Endothelial cell (in vitro differentiated cells): ENCODE data around the gene APC2. TPM values are rescaled to one million over a fixed set of nuclear protein-coding genes. Genes with fewer than 3 reads are reported as not detected.

Source experiments
- DNase-seq: peaks from one replicate; pipeline ENCODE4 v3.0.0; 2021; ENCODE audit warnings: low spot score
- H3K27ac Mint-ChIP-seq: one replicate; pipeline ENCODE4 v1.8.0; 2021; ENCODE audit warnings: mixed read lengths, inconsistent platforms; ENCODE audit not compliant: unreplicated experiment
- H3K27me3 Mint-ChIP-seq: one replicate; pipeline ENCODE4 v1.8.0; 2021; ENCODE audit warnings: mild to moderate bottlenecking, moderate library complexity, mixed read lengths, inconsistent platforms; ENCODE audit not compliant: unreplicated experiment
- H3K36me3 Mint-ChIP-seq: one replicate; pipeline ENCODE4 v1.8.0; 2021; ENCODE audit warnings: mild to moderate bottlenecking, low read depth, mixed read lengths, inconsistent platforms; ENCODE audit not compliant: unreplicated experiment
- H3K4me1 Mint-ChIP-seq: one replicate; pipeline ENCODE4 v1.8.0; 2021; ENCODE audit warnings: mild to moderate bottlenecking, mixed read lengths, inconsistent platforms; ENCODE audit not compliant: unreplicated experiment
- H3K4me3 Mint-ChIP-seq: one replicate; pipeline ENCODE4 v1.8.0; 2021; ENCODE audit warnings: mild to moderate bottlenecking, mixed read lengths, inconsistent platforms; ENCODE audit not compliant: unreplicated experiment
- H3K9me3 Mint-ChIP-seq: one replicate; pipeline ENCODE4 v1.8.0; 2021; ENCODE audit warnings: mixed read lengths, inconsistent platforms; ENCODE audit not compliant: unreplicated experiment
- total RNA-seq: library from RNA; stranded (reverse); fragmentation: NEBNext Ultra II Directional; extraction: Animal tissue kit (Norgen Biotek cat#: 25700); gene quantifications from one replicate; pipeline ENCODE4 v1.2.1, GENCODE V29; 2021; ENCODE audit not compliant: unreplicated experiment
- TF ChIP-seq, protein P1 (sequence below): fragments of 200-600 bp; sonication (generic); IDR thresholded peaks from one replicate; pipeline ENCODE4 v1.5.0; 2021; ENCODE audit warnings: antibody characterized with exemption; ENCODE audit not compliant: unreplicated experiment

APC2 gene
- total RNA-seq, 1 donor from 2014 or later: 1.9 TPM

DNA sequence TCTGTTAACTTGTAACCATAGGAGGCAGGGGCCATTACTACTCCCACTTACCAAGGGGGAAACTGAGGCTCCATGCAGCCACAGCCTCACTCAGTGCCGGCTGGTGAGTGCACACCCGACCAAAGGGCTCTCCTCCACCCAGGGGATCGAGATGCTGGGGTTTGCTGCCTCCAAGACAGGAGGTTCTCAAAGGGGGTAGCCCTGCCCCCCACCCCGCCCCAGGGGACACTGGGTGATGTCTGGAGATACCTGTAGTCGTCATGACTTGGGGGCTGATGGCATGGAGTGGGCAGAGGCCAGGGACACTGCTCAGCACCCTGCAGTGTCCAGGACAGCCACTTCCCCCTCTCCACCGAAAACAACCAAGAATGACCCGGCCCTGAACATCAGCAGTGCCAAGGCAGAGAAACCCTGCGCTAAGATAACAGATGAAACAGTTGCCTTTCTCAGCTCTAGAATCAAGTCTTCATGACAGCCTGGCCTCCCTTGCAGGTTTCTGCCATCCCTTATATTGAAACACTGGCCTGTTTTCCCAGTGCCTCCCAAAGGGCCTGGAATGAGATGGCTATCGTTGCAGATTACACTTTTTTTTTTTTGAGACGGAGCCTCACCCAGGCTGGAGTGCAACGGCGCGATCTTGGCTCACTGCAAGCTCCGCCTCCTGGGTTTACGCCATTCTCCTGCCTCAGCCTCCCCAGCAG is 44.3 kb downstream of the APC2 start:
- DNase-seq: no peak
- Mint-ChIP-seq H3K4me1 (peaks cover 2% of the 10 kb centered on the region), H3K27me3 (peaks cover 12% of the 10 kb centered on the region)

DNA sequence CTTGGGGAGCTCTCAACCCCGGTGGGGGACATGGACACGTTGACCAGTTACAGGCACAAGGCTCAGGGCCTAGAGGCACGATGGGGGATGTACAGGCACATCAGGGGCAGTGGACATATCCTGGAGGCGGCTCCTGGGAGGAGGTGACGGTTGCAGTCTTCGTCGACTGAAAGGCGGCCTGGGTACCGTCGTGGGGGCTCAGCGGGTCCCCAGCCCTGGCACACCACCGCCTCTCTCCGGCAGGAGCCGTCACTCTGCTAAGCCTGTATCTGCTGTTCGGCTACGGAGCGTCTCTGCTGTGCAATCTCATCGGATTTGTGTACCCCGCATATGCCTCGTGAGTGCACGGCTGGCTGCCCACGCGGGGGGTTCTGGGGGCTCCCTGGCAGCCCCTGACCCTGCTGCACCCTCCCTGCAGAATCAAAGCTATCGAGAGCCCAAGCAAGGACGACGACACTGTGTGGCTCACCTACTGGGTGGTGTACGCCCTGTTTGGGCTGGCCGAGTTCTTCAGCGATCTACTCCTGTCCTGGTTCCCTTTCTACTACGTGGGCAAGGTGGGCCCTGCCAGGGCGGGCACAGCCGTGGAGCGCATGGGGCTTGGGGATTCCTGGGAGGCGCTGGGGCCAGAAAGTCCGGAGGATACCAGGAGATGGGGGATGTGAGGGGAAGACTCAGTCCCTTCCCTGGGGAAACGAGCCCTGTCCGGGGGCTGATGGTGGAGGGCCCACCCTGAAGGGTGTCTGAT is 45.3 kb downstream of the APC2 start:
- peaks cover 2% of the 10 kb centered on the region for H3K4me1 Mint-ChIP-seq
- H3K27ac Mint-ChIP-seq: no peak overlapping the region
- H3K27me3 Mint-ChIP-seq: peaks cover 12% of the 10 kb centered on the region
- H3K9me3 Mint-ChIP-seq: no peaks in the 10 kb centered on the region
- no peaks in the 10 kb centered on the region for H3K36me3 Mint-ChIP-seq
- no peak for DNase-seq
- no peak overlapping the region for H3K4me3 Mint-ChIP-seq
- TF ChIP-seq, protein P1, sequence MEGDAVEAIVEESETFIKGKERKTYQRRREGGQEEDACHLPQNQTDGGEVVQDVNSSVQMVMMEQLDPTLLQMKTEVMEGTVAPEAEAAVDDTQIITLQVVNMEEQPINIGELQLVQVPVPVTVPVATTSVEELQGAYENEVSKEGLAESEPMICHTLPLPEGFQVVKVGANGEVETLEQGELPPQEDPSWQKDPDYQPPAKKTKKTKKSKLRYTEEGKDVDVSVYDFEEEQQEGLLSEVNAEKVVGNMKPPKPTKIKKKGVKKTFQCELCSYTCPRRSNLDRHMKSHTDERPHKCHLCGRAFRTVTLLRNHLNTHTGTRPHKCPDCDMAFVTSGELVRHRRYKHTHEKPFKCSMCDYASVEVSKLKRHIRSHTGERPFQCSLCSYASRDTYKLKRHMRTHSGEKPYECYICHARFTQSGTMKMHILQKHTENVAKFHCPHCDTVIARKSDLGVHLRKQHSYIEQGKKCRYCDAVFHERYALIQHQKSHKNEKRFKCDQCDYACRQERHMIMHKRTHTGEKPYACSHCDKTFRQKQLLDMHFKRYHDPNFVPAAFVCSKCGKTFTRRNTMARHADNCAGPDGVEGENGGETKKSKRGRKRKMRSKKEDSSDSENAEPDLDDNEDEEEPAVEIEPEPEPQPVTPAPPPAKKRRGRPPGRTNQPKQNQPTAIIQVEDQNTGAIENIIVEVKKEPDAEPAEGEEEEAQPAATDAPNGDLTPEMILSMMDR: no peak

More for the DNA sequence above, 44.3 kb downstream of the APC2 start:
- Mint-ChIP-seq H3K9me3 (no peaks in the 10 kb centered on the region), H3K27ac (no peak overlapping the region), H3K4me3 (no peak overlapping the region), H3K36me3 (no peaks in the 10 kb centered on the region)
- TF ChIP-seq, protein P1: no peak

DNA sequence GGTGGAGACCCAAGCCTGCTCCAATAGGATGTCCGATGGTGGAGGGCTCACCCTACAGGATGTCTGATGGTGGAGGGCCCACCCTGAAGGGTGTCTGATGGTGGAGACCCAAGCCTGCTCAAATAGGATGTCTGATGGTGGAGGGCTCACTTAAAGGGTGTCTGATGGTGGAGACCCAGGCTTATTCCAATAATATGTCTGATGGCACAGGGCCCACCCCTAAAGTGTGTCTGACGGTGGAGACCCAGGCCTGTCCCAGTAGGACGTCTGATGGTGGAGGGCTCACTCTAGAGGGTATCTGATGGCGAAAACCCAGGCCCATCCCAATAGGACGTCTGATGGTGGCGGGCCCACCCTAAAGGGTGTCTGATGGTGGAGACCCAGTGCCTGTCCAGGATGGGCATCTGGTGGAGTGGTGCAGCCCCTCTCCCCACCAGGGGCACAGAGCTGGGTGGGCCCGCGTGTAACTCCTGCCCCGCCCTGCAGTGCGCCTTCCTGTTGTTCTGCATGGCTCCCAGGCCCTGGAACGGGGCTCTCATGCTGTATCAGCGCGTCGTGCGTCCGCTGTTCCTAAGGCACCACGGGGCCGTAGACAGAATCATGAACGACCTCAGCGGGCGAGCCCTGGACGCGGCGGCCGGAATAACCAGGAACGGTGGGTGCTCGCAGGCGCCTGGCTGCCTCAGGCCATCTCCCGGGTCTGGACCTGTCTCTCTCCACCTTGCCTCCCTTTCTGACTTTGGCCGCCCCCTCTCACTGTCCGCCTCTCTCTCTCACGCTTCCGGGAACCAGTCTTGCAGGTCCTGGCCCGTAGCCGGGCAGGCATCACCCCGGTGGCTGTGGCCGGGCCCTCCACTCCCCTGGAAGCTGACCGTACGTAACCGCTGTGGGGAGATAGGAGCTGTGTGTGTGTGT is 46.1 kb downstream of the APC2 start:
- no peak for DNase-seq
- Mint-ChIP-seq H3K36me3 (no peaks in the 10 kb centered on the region), H3K27ac (no peak overlapping the region), H3K4me3 (no peak overlapping the region), H3K9me3 (no peaks in the 10 kb centered on the region), H3K27me3 (peaks cover 8% of the 10 kb centered on the region), H3K4me1 (no peaks in the 10 kb centered on the region)
- TF ChIP-seq, protein P1: no peak

DNA sequence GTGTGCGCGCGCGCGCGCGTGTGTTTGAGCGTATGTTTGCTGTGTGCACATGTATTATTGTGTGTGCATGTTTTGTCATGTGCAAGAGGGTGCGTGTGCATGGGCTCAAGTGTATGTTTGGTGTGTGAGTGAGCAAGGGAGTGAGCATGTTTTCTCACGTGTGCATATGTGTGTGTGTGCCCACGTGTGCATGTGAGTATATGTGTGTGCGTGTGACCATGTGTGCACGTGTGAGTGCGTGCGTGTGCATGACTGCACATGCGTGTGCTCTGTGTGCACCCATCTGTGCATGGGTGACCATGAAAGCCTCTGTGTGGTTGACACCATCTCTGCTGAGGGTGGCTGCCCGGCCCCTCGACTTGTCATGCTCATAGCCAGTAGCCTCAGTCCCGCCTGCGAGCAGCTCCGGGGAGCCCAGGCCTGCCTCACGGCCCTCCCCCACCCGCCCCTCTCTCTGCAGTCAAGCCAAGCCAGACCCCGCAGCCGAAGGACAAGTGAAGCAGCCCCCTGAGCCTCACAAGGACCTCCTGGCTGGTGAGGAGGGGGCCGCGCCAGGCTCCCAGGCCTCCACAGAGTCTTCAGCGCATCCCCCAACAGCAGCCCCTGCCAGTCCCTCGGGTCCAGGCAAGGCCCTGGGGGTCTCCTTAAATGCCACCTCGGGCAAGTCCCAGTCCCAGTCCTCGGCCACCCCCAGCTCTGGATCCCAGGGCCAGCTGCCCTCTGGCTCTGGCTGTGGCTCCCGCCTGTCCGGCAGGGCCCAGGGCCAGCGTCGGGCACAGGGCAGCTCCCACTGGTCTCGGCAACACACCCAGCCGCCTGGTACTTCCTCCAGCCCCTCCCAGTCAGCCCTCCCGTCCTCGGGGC is 47.0 kb downstream of the APC2 start:
- no peak overlapping the region for H3K27ac Mint-ChIP-seq
- no peaks in the 10 kb centered on the region for H3K9me3 Mint-ChIP-seq
- H3K4me1 Mint-ChIP-seq: no peaks in the 10 kb centered on the region
- H3K4me3 Mint-ChIP-seq: no peak overlapping the region
- no peaks in the 10 kb centered on the region for H3K36me3 Mint-ChIP-seq
- peaks cover 4% of the 10 kb centered on the region for H3K27me3 Mint-ChIP-seq
- TF ChIP-seq, protein P1: no peak
- no peak for DNase-seq
